ENCODE data around the gene SLC22A31. TPM values are rescaled to one million over a fixed set of nuclear protein-coding genes. Genes with fewer than 3 reads are reported as not detected.

The SLC22A31 gene
- total RNA-seq, 1 experiment from 2014 or later = 0.47 TPM

DNA sequence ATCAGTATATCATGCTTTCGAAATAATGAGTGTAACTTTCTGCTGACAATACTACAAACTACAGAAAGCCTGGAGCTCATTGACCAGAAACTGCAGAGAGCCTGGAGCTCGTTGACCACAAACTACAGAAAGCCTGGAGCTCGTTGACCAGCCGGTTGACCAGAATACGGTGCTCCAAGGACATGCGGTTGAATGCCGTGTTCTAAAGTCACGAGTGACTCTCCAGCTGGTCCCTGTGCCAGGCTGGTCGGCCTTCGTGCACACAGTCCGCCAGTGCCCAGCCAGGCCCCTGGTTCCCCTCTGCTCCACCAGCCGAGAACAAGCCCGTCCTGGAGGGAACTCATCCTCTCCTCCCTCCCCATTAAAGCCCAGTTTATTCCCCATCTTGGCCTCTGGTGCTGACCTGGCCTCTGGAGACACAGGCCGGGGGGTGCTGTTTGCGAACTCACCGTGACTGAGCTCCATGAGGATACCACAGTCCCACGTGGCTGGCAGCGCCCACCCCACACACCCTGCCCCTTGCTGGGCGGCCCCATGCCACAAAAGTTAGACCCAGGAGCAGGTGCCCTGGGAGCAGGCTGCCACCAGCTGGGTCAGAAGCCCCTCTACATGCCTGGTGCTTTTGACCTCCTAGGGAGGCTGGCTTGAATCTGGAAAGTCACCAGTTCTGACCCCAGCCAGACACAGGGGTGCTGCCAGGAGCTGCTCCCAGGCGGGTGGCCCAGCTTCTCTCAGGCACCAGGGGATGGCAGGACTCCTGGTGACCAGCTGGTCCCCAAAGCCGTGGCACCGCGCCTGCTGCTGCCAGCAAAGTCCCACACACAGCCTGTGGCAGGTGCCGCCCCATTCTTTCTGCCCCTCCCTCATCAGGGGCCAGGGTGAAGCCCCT is 44.2 kb downstream of the SLC22A31 start:
- no TSS peak for BruUV-seq (replicated peaks)
- TF ChIP-seq EZH2 (IDR thresholded peaks at IDR 0.05; ENCODE audit: borderline replicate concordance, low read depth, low read length, poor library complexity, severe bottlenecking) (no peak), CTCF (conservative IDR thresholded peaks at IDR 0.05; ENCODE audit: low read depth, low read length) (no peak)
- no peaks in the 10 kb centered on the region for H3K9me3 ChIP-seq (ENCODE audit: low read depth, low read length, poor library complexity, severe bottlenecking)
- no peak overlapping the region for H3K27ac ChIP-seq (ENCODE audit: low read depth, low read length, poor library complexity, severe bottlenecking)
- DNase-seq (ENCODE audit: low spot score) = no peak
- intact Hi-C loops (cut with micrococcal nuclease; ENCODE audit: unreplicated experiment) = no loop called here
- no peak overlapping the region for H3K4me3 ChIP-seq (ENCODE audit: low read depth, low read length, poor library complexity, severe bottlenecking)
- H3K4me1 ChIP-seq (ENCODE audit: insufficient read depth, low read length, poor library complexity, severe bottlenecking) = no peaks in the 10 kb centered on the region
- ChIA-PET CTCF (interaction anchor here (0.5 to 0.6 kb wide), 2 partner anchors 14 to 419 kb away, joined by 3 to 15 read pairs; no protein-coding TSS in a partner anchor), POLR2A (ENCODE audit: low non-redundant PET) (no interaction called here)
- H3K36me3 ChIP-seq (ENCODE audit: insufficient read depth, low read length, poor library complexity, severe bottlenecking) = no peaks in the 10 kb centered on the region
- H3K27me3 ChIP-seq (replicated peaks; ENCODE audit: insufficient read depth, low read depth, low read length, poor library complexity) = no peaks in the 10 kb centered on the region

GRCh38 chr16:89155184-89155679 is 45.1 kb downstream of the SLC22A31 start:
- CTCF ChIA-PET = interaction anchor here (0.5 kb wide), 1 partner anchor 418 kb away, joined by 15 read pairs; no protein-coding TSS in a partner anchor
- intact Hi-C loops (cut with micrococcal nuclease; ENCODE audit: unreplicated experiment) = no loop called here
- Histone ChIP-seq H3K4me3 (ENCODE audit: low read depth, low read length, poor library complexity, severe bottlenecking) (no peak overlapping the region), H3K4me1 (ENCODE audit: insufficient read depth, low read length, poor library complexity, severe bottlenecking) (no peaks in the 10 kb centered on the region), H3K27me3 (replicated peaks; ENCODE audit: insufficient read depth, low read depth, low read length, poor library complexity) (no peaks in the 10 kb centered on the region), H3K36me3 (ENCODE audit: insufficient read depth, low read length, poor library complexity, severe bottlenecking) (no peaks in the 10 kb centered on the region), H3K27ac (ENCODE audit: low read depth, low read length, poor library complexity, severe bottlenecking) (no peak overlapping the region), H3K9me3 (ENCODE audit: low read depth, low read length, poor library complexity, severe bottlenecking) (no peaks in the 10 kb centered on the region)
- TF ChIP-seq CTCF (conservative IDR thresholded peaks at IDR 0.05; ENCODE audit: low read depth, low read length) = no peak
- no peak for TF ChIP-seq EZH2 (IDR thresholded peaks at IDR 0.05; ENCODE audit: borderline replicate concordance, low read depth, low read length, poor library complexity, severe bottlenecking)
- BruUV-seq (replicated peaks) = no TSS peak
- no peak for DNase-seq (ENCODE audit: low spot score)
- POLR2A ChIA-PET (ENCODE audit: low non-redundant PET) = no interaction called here

GRCh38 chr16:89154390-89155183 is 45.8 kb downstream of the SLC22A31 start:
- intact Hi-C loops (cut with micrococcal nuclease; ENCODE audit: unreplicated experiment) = no loop called here
- Histone ChIP-seq H3K4me3 (ENCODE audit: low read depth, low read length, poor library complexity, severe bottlenecking) (no peak overlapping the region), H3K4me1 (ENCODE audit: insufficient read depth, low read length, poor library complexity, severe bottlenecking) (no peaks in the 10 kb centered on the region), H3K36me3 (ENCODE audit: insufficient read depth, low read length, poor library complexity, severe bottlenecking) (no peaks in the 10 kb centered on the region), H3K9me3 (ENCODE audit: low read depth, low read length, poor library complexity, severe bottlenecking) (no peaks in the 10 kb centered on the region), H3K27ac (ENCODE audit: low read depth, low read length, poor library complexity, severe bottlenecking) (no peak overlapping the region), H3K27me3 (replicated peaks; ENCODE audit: insufficient read depth, low read depth, low read length, poor library complexity) (no peaks in the 10 kb centered on the region)
- ChIA-PET POLR2A (ENCODE audit: low non-redundant PET) (no interaction called here), CTCF (no interaction called here)
- no TSS peak for BruUV-seq (replicated peaks)
- no peak for TF ChIP-seq CTCF (conservative IDR thresholded peaks at IDR 0.05; ENCODE audit: low read depth, low read length)
- no peak for TF ChIP-seq EZH2 (IDR thresholded peaks at IDR 0.05; ENCODE audit: borderline replicate concordance, low read depth, low read length, poor library complexity, severe bottlenecking)
- no peak for DNase-seq (ENCODE audit: low spot score)

All from A673 (cell line).